CD4-positive, CD25-positive, alpha-beta regulatory T cell (primary cell): ENCODE measurements around the gene PNP. TPM values are rescaled to one million over a fixed set of nuclear protein-coding genes. Genes with fewer than 3 reads are reported as not detected.

Experiments used
- ATAC-seq, 2 donors: fragments of 150-1000 bp; cut with Tn5 transposase; one replicate each; pipeline ENCODE4 v1.10.0; 2021; ENCODE audit warnings: low read depth in 2 of 2, moderate number of reproducible peaks in 2 of 2, moderate library complexity in 1 of 2
- DNase-seq, 3 donors: peaks; one replicate each; pipeline versions ENCODE4 v3.0.0 to v3.0.0-alpha.2; 2012 to 2022; ENCODE audit warnings: mixed read lengths in 1 of 3
- H3K27ac ChIP-seq: one replicate; pipeline ENCODE4 v1.7.0; 2013; ENCODE audit warnings: mild to moderate bottlenecking, low read length; ENCODE audit not compliant: insufficient read depth, poor library complexity, severe bottlenecking
- H3K27me3 ChIP-seq: one replicate; pipeline ENCODE4 v1.7.0; 2013; ENCODE audit warnings: low read length; ENCODE audit not compliant: control insufficient read depth, insufficient read depth
- H3K36me3 ChIP-seq: one replicate; pipeline ENCODE4 v1.7.0; 2013; ENCODE audit warnings: mild to moderate bottlenecking, low read length, moderate library complexity; ENCODE audit not compliant: control insufficient read depth, insufficient read depth
- H3K4me1 ChIP-seq: 2 replicates; pipeline ENCODE4 v1.7.0; 2013; ENCODE audit warnings: mild to moderate bottlenecking, low read length; ENCODE audit not compliant: insufficient read depth, control insufficient read depth, poor library complexity, severe bottlenecking
- H3K4me3 ChIP-seq: one replicate; pipeline ENCODE4 v1.7.0; 2013; ENCODE audit warnings: low read depth, mild to moderate bottlenecking, low read length, moderate library complexity
- H3K9me3 ChIP-seq, 2 experiments: 1 replicate in 1 of 2; 2 replicates in 1 of 2; pipeline ENCODE4 v1.7.0; 2013; ENCODE audit warnings: low read length in 2 of 2, mild to moderate bottlenecking in 1 of 2, moderate library complexity in 1 of 2; ENCODE audit not compliant: control insufficient read depth in 2 of 2
- H3K27ac Mint-ChIP-seq, 3 donors: one replicate each; pipeline ENCODE4 v1.8.0; 2020 to 2022; ENCODE audit warnings: mild to moderate bottlenecking in 3 of 3, mixed read lengths in 3 of 3, moderate library complexity in 2 of 3
- H3K27me3 Mint-ChIP-seq: one replicate; pipeline ENCODE4 v1.8.0; 2022; ENCODE audit warnings: mild to moderate bottlenecking, mixed read lengths
- H3K36me3 Mint-ChIP-seq: one replicate; pipeline ENCODE4 v1.8.0; 2020; ENCODE audit warnings: mixed read lengths
- H3K4me1 Mint-ChIP-seq, 4 donors: one replicate each; pipeline ENCODE4 v1.8.0; 2020 to 2022; ENCODE audit warnings: mixed read lengths in 4 of 4, mild to moderate bottlenecking in 1 of 4
- H3K4me3 Mint-ChIP-seq, 4 donors: one replicate each; pipeline ENCODE4 v1.8.0; 2020 to 2022; ENCODE audit warnings: mild to moderate bottlenecking in 4 of 4, mixed read lengths in 4 of 4, moderate library complexity in 3 of 4
- H3K9me3 Mint-ChIP-seq, 7 donors: one replicate each; pipeline ENCODE4 v1.8.0; 2020 to 2022; ENCODE audit warnings: mixed read lengths in 7 of 7, mild to moderate bottlenecking in 3 of 7, moderate library complexity in 2 of 7
- polyA plus RNA-seq, 4 donors: library from polyadenylated mRNA; unstranded; fragments of 300-500 nt; fragmentation: Illumina TruSeq; gene quantifications; one replicate each; pipeline ENCODE4 v1.2.3, GENCODE V29; 2021
- total RNA-seq: library from RNA; stranded (reverse); gene quantifications from one replicate; pipeline ENCODE4 v1.2.3, GENCODE V29; 2022

The PNP gene
- total and polyA plus RNA-seq, 5 donors from 2014 or later, result 28.8 to 42.5 (median 39.1) TPM

DNA sequence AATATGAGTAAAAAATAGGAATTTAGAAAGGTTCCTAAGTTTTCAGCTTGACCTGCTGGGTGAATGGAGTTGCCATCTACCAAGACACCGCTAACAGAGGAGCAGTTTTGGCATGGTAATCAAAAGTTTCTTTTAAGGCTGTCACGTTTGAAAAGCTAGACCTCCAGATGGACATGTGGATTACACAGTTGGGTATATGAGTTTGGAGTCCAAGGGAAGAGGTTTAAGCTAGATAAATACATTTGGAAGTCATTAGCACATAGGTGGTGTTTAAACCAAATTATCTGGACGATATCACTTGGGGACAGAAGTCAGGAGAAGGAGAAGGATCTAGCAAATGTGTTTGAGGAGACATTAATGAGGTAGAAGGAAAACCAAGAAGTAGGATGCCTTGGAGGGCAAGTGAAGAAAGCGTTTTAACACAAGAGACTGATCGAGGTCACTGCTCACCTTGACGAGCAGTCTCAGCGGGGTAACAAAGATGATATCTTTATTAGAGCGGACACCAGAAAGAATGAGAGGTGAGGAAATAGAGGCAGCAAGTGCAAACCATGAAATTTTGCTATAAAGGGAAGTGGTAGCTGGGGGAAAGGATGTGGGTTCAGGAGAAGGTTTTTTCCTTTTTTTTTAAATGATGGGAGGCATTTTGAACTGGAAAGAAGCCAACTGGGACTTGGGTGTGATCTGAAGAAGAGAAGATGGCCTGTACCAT lies 17.6 kb downstream of the PNP start:
- H3K4me1 ChIP-seq, result peaks cover 24% of the 10 kb centered on the region
- H3K9me3 Mint-ChIP-seq, result peaks cover 0 to 5% (median 0%) of the 10 kb centered on the region in 7 donors
- H3K4me1 Mint-ChIP-seq, result peaks cover 15 to 50% (median 29%) of the 10 kb centered on the region in 4 donors

GRCh38 chr14:20487396-20487725 lies 18.2 kb downstream of the PNP start:
- H3K36me3 Mint-ChIP-seq, result no peaks in the 10 kb centered on the region
- ATAC-seq, result no peak
- peaks cover 0 to 5% (median 0%) of the 10 kb centered on the region in 7 donors for H3K9me3 Mint-ChIP-seq
- H3K27me3 Mint-ChIP-seq, result peaks cover 10% of the 10 kb centered on the region
- Histone ChIP-seq H3K4me1 (peaks cover 24% of the 10 kb centered on the region), H3K36me3 (no peaks in the 10 kb centered on the region), H3K27me3 (peaks cover under 1% of the 10 kb centered on the region), H3K4me3 (peak overlapping the region; percentile 22), H3K27ac (no peak overlapping the region), H3K9me3 (no peaks in the 10 kb centered on the region)
- no peak overlapping the region for H3K4me3 Mint-ChIP-seq
- peak overlapping the region in 1 of 3 donors; percentile 1 for H3K27ac Mint-ChIP-seq
- DNase-seq, result no peak
- peaks cover 15 to 53% (median 29%) of the 10 kb centered on the region in 4 donors for H3K4me1 Mint-ChIP-seq

More for the DNA sequence above, 17.6 kb downstream of the PNP start:
- Mint-ChIP-seq H3K27ac (peak overlapping the region in 1 of 3 donors; percentile 1), H3K4me3 (peak overlapping the region in 2 of 4 donors; percentile 4 to 12), H3K36me3 (no peaks in the 10 kb centered on the region), H3K27me3 (peaks cover 10% of the 10 kb centered on the region)
- peak overlapping the region; percentile 22 for H3K4me3 ChIP-seq
- H3K36me3 ChIP-seq, result no peaks in the 10 kb centered on the region
- H3K27ac ChIP-seq, result no peak overlapping the region
- no peak for DNase-seq
- ATAC-seq, result no peak
- no peaks in the 10 kb centered on the region for H3K27me3 ChIP-seq
- H3K9me3 ChIP-seq, result no peaks in the 10 kb centered on the region

- no peaks in the 10 kb centered on the region for H3K9me3 ChIP-seq
- peaks cover 24% of the 10 kb centered on the region for H3K4me1 ChIP-seq
- no peaks in the 10 kb centered on the region for H3K36me3 Mint-ChIP-seq
- peaks cover 5% of the 10 kb centered on the region for H3K27me3 ChIP-seq
- H3K27ac Mint-ChIP-seq, result peak overlapping the region; percentile 78 to 92 (median 89)
- peaks cover 0 to 5% (median 0%) of the 10 kb centered on the region in 7 donors for H3K9me3 Mint-ChIP-seq
- peaks cover 15 to 51% (median 30%) of the 10 kb centered on the region in 4 donors for H3K4me1 Mint-ChIP-seq
- H3K36me3 ChIP-seq, result no peaks in the 10 kb centered on the region
- H3K27me3 Mint-ChIP-seq, result peaks cover 16% of the 10 kb centered on the region
- no peak overlapping the region for H3K27ac ChIP-seq
- peak in 1 of 3 donors; percentile 72 for DNase-seq
- peak overlapping the region; percentile 58 for H3K4me3 ChIP-seq
- peak; percentile 79 to 89 for ATAC-seq
- H3K4me3 Mint-ChIP-seq, result peak overlapping the region in 2 of 4 donors; percentile 72 to 74
These were observed 20.1 kb downstream of the PNP start for GRCh38 chr14:20489093-20489994.

- peaks cover 5% of the 10 kb centered on the region for H3K27me3 ChIP-seq
- no peaks in the 10 kb centered on the region for H3K9me3 ChIP-seq
- H3K4me3 ChIP-seq, result no peak overlapping the region
- peaks cover 0 to 5% (median 0%) of the 10 kb centered on the region in 7 donors for H3K9me3 Mint-ChIP-seq
- no peaks in the 10 kb centered on the region for H3K36me3 Mint-ChIP-seq
- peaks cover 15 to 58% (median 29%) of the 10 kb centered on the region in 4 donors for H3K4me1 Mint-ChIP-seq
- peaks cover 13% of the 10 kb centered on the region for H3K27me3 Mint-ChIP-seq
- H3K36me3 ChIP-seq, result no peaks in the 10 kb centered on the region
- peaks cover 24% of the 10 kb centered on the region for H3K4me1 ChIP-seq
- ATAC-seq, result no peak
- H3K4me3 Mint-ChIP-seq, result no peak overlapping the region
- peak overlapping the region; percentile 8 to 78 (median 49) for H3K27ac Mint-ChIP-seq
- DNase-seq, result no peak
- no peak overlapping the region for H3K27ac ChIP-seq
These were observed 21.4 kb downstream of the PNP start for GRCh38 chr14:20490563-20490962.

DNA sequence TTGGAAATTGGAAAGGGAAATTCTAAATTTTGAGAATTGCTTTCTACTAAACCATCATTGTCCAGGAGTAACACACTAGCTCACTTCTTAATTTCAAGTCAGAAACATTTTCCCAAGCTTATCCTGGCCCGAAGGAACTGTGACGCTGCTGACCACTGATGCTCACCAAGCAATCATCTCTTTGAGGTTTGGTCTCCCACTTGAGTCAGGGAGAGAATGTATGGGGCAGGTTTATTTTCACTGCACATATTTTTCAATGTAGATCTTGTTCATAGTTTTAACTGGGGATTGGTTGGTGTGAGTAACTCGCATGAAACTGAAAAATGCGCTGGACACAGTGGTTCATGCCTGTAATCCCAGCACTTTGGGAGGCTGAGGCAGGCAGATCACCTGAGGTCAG lies 23.3 kb downstream of the PNP start:
- no peaks in the 10 kb centered on the region for H3K36me3 Mint-ChIP-seq
- Histone ChIP-seq H3K27ac (no peak overlapping the region), H3K9me3 (no peaks in the 10 kb centered on the region), H3K27me3 (peaks cover 5% of the 10 kb centered on the region), H3K36me3 (no peaks in the 10 kb centered on the region), H3K4me1 (peaks cover 18% of the 10 kb centered on the region), H3K4me3 (no peak overlapping the region)
- peaks cover 20% of the 10 kb centered on the region for H3K27me3 Mint-ChIP-seq
- no peak overlapping the region for H3K4me3 Mint-ChIP-seq
- peaks cover 9 to 54% (median 20%) of the 10 kb centered on the region in 4 donors for H3K4me1 Mint-ChIP-seq
- no peak overlapping the region for H3K27ac Mint-ChIP-seq
- no peak for DNase-seq
- no peak for ATAC-seq
- H3K9me3 Mint-ChIP-seq, result peaks cover 0 to 3% (median 0%) of the 10 kb centered on the region in 7 donors

- Histone ChIP-seq H3K27ac (no peak overlapping the region), H3K4me1 (peaks cover 16% of the 10 kb centered on the region)
- peaks cover 5 to 44% (median 14%) of the 10 kb centered on the region in 4 donors for H3K4me1 Mint-ChIP-seq
These were observed 24.4 kb downstream of the PNP start for GRCh38 chr14:20493634-20494033.

DNA sequence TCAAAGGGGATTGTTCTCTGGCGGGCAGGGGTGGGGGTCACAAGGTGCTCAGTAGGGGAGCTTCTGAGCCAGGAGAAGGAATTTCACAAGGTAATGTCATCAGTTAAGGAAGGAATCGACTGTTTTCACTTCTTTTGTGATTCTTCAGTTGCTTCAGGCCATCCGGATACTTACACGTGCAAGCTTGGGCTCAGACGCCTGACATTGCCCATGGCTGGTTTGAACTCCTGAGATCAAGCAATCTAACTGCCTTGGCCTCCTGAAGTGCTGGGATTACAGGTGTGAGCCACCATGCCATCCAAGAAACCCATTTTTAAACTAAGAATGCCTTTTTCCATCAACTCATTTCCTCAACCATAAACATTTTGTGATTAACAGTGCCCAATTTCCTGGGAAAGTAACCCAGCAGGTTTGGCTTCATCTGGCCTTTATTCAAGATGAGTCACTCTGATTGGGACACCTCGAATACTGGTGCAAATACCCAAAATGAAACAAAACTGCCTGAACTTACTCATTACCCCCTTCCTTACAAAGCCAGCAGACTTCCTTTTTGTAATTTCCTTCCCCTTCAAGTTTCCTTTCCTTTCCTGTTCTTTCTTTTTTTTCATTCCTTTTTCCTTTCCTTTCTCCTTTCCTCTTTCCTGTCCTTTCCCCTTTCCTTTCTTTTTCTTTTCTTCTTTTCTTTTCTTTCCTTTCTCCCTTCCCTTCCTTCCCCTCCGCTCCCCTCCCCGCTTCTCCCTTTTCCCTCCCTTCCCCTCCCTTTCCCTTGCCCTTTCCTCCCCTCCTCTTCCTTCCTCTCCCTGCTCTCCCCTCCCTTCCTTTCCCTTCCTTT lies 25.9 kb downstream of the PNP start:
- ATAC-seq, result no peak
- no peak overlapping the region for H3K27ac Mint-ChIP-seq

More at GRCh38 chr14:20493634-20494033, 24.4 kb downstream of the PNP start:
- Mint-ChIP-seq H3K9me3 (peaks cover 0 to 3% (median 0%) of the 10 kb centered on the region in 7 donors), H3K36me3 (no peaks in the 10 kb centered on the region), H3K27ac (peak overlapping the region in 2 of 3 donors; percentile 14 to 81), H3K27me3 (peaks cover 21% of the 10 kb centered on the region), H3K4me3 (no peak overlapping the region)
- DNase-seq (no peak), ATAC-seq (no peak)
- no peaks in the 10 kb centered on the region for H3K9me3 ChIP-seq
- H3K27me3 ChIP-seq, result peaks cover 5% of the 10 kb centered on the region
- no peak overlapping the region for H3K4me3 ChIP-seq
- H3K36me3 ChIP-seq, result no peaks in the 10 kb centered on the region

More for the DNA sequence above, 25.9 kb downstream of the PNP start:
- Mint-ChIP-seq H3K36me3 (no peaks in the 10 kb centered on the region), H3K4me1 (peaks cover 0 to 29% (median 7%) of the 10 kb centered on the region in 4 donors), H3K27me3 (peaks cover 24% of the 10 kb centered on the region), H3K9me3 (peaks cover 0 to 1% (median 0%) of the 10 kb centered on the region in 7 donors), H3K4me3 (peak overlapping the region in 1 of 4 donors; percentile 63)
- H3K4me3 ChIP-seq, result no peak overlapping the region
- H3K27me3 ChIP-seq, result peaks cover 5% of the 10 kb centered on the region
- H3K27ac ChIP-seq, result no peak overlapping the region
- no peaks in the 10 kb centered on the region for H3K9me3 ChIP-seq
- peaks cover 4% of the 10 kb centered on the region for H3K4me1 ChIP-seq
- H3K36me3 ChIP-seq, result no peaks in the 10 kb centered on the region
- no peak for DNase-seq
